ENCODE data around the gene LYPD6.

LYPD6 gene

DNA sequence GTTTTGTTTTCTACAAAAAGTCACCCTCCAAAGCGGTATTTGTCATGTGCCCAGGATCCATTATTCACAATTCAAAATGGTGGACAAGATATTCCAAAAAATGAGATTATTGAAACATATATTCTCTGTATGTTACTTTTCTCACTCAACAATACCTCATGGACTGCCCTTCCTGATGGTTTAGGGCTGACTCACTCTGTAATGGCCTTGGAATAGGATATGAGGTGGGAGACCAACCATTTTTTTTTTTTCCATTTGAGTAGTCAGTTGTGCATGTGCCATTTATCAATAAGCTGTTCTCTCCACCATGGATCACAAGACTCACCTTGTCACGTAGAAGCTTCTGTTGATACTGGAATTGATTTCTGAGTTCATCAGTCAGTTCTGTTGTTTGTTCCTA lies 64.5 kb downstream of the LYPD6 start:
- no peak for DNase-seq
- no peak overlapping the region for H3K27ac Mint-ChIP-seq
- peaks cover 7% of the 10 kb centered on the region for H3K9me3 Mint-ChIP-seq
- peaks cover 18% of the 10 kb centered on the region for H3K4me1 Mint-ChIP-seq
- peaks cover 17% of the 10 kb centered on the region for H3K36me3 Mint-ChIP-seq (ENCODE audit: low read depth)
- TF ChIP-seq, protein P1, sequence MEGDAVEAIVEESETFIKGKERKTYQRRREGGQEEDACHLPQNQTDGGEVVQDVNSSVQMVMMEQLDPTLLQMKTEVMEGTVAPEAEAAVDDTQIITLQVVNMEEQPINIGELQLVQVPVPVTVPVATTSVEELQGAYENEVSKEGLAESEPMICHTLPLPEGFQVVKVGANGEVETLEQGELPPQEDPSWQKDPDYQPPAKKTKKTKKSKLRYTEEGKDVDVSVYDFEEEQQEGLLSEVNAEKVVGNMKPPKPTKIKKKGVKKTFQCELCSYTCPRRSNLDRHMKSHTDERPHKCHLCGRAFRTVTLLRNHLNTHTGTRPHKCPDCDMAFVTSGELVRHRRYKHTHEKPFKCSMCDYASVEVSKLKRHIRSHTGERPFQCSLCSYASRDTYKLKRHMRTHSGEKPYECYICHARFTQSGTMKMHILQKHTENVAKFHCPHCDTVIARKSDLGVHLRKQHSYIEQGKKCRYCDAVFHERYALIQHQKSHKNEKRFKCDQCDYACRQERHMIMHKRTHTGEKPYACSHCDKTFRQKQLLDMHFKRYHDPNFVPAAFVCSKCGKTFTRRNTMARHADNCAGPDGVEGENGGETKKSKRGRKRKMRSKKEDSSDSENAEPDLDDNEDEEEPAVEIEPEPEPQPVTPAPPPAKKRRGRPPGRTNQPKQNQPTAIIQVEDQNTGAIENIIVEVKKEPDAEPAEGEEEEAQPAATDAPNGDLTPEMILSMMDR (IDR thresholded peaks at IDR 0.05) = no peak
- no peak overlapping the region for H3K4me3 Mint-ChIP-seq
- H3K27me3 Mint-ChIP-seq (ENCODE audit: low read depth, poor library complexity) = peaks cover 4% of the 10 kb centered on the region

DNA sequence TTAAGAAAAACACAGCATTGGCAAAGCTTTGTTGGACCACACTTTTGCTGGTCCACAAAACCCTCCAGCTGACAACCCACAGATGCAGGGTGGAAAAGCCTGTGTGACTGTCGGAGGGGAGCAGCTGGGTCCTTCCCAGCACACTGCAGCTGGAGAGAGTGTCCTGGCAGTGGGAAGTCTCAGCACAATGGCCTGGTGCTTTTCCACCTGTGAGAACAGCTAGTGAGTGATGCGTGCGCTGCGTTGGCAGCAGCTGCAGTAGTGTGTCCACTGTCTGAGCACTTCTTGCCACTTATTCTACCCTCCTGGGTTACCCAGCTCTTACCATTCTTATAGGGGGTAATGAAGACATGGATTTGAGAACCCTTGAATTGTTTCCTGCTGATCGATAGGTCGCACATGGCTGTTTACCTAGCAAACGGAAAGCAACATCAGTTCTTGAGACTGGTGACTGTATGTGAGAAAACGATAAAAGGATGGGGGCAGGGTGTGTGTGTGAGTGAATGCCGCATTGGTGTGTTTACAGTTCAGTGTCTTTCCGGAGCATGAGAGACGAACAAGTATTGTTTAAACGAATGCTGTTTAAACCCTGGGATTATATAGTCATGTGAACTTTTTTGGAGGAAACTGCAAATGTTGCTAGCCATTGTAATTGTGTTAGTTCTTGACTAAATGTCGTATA lies 69.7 kb downstream of the LYPD6 start:
- TF ChIP-seq, protein P1 (IDR thresholded peaks at IDR 0.05) = no peak
- Mint-ChIP-seq H3K36me3 (ENCODE audit: low read depth) (peaks cover 24% of the 10 kb centered on the region), H3K4me3 (no peak overlapping the region), H3K27me3 (ENCODE audit: low read depth, poor library complexity) (peaks cover 4% of the 10 kb centered on the region), H3K4me1 (peaks cover 13% of the 10 kb centered on the region), H3K9me3 (peaks cover 14% of the 10 kb centered on the region), H3K27ac (no peak overlapping the region)
- no peak for DNase-seq

DNA sequence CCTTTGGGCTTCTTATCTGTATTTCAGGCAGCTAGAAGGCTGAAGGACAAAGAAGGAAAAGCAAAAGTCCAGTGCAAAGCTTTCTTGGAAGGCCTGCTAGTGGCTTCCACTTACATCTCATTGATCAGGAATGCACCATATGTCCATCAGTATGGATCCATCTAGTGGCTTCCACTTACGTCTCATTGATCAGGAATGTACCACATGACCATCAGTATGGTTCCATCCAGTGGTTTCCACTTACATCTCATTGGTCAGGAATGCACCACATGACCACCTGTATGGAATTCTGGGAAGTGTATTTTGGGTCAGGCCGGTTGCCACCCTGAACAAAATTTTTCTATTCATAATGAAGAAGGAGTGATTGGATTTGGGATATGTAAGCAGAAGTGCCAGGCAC lies 70.6 kb downstream of the LYPD6 start:
- no peak for DNase-seq
- no peak overlapping the region for H3K27ac Mint-ChIP-seq
- peaks cover 19% of the 10 kb centered on the region for H3K9me3 Mint-ChIP-seq
- no peak overlapping the region for H3K4me3 Mint-ChIP-seq
- TF ChIP-seq, protein P1 (IDR thresholded peaks at IDR 0.05) = no peak
- H3K4me1 Mint-ChIP-seq = peaks cover 13% of the 10 kb centered on the region
- peaks cover 4% of the 10 kb centered on the region for H3K27me3 Mint-ChIP-seq (ENCODE audit: low read depth, poor library complexity)
- peaks cover 24% of the 10 kb centered on the region for H3K36me3 Mint-ChIP-seq (ENCODE audit: low read depth)

DNA sequence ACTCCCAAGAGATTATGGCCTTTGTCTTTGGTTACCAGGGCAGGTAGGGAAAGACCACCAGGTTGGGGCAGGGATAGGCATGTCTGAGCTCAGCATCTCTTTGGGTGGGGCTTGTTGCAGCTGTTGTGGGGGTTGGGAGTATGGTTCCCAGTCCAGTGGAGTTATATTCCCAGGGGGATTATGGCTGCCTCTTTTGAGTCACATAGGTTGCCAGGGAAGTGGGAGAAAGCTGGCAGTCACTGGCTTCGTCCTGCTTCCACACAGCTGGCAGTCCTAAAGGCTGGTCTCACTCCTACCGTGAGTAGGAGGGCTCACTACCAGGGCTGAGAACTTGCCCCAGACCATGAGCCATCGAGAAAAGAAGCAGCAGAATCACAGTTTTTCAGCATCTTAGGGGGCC lies 79.1 kb downstream of the LYPD6 start:
- Mint-ChIP-seq H3K27ac (no peak overlapping the region), H3K36me3 (ENCODE audit: low read depth) (peaks cover 23% of the 10 kb centered on the region), H3K27me3 (ENCODE audit: low read depth, poor library complexity) (no peaks in the 10 kb centered on the region), H3K4me1 (no peaks in the 10 kb centered on the region), H3K4me3 (no peak overlapping the region), H3K9me3 (peaks cover 28% of the 10 kb centered on the region)
- DNase-seq = no peak
- TF ChIP-seq, protein P1 (IDR thresholded peaks at IDR 0.05) = no peak

DNA sequence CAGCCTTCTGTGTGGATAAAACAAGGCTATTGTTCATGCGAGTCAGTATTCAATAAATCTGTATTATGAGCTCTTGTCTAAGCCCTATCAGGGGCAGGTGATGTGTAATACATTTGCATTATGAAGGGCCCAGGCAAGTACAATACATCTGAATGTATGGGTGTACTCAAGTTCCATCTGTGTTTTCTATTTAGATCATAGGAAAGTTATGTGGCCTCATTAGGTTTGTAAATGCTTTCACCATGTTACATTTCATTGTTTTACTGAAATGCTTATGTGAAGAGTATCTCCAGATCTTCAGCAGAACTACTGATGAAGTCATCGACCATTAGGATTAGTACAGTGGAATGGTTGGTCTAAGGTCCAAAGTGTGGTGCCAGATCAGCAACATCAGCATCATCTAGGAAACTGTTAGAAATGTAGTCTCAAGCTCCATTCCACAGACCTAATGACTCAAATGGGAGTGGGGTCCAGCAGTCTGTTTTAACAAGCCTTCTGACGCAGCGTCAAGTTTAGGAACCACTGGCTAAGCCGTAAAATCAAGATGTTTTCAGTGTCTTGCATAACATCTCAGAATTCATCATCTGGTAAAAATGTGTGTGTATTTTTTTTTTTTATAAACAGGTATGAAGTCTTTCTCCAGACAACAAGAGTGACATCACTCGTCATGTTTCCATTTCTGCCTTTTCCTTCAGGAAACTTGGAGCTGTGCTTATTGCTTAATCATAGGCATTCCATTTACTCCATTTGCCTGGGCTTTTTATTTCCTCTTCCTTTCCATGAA lies 80.5 kb downstream of the LYPD6 start:
- no peaks in the 10 kb centered on the region for H3K4me1 Mint-ChIP-seq
- H3K4me3 Mint-ChIP-seq = no peak overlapping the region
- H3K27ac Mint-ChIP-seq = no peak overlapping the region
- no peak for DNase-seq
- peaks cover 23% of the 10 kb centered on the region for H3K9me3 Mint-ChIP-seq
- TF ChIP-seq, protein P1 (IDR thresholded peaks at IDR 0.05) = no peak
- H3K36me3 Mint-ChIP-seq (ENCODE audit: low read depth) = peaks cover 23% of the 10 kb centered on the region
- no peaks in the 10 kb centered on the region for H3K27me3 Mint-ChIP-seq (ENCODE audit: low read depth, poor library complexity)
